Right renal pelvis (tissue), 4 donors: ENCODE results near the gene TSPAN16. TPM values are rescaled to one million over a fixed set of nuclear protein-coding genes. Genes with fewer than 3 reads are reported as not detected.

Experiments used
- DNase-seq, 4 donors: peaks; one replicate each; pipeline ENCODE4 v3.0.0-alpha.2; 2013; ENCODE audit warnings: low read depth in 4 of 4, low spot score in 3 of 4, missing footprints in 1 of 4
- polyA plus RNA-seq, 4 donors: library from polyadenylated mRNA; unstranded; fragments of 120-200 nt; gene quantifications; one replicate each; pipeline ENCODE4 v1.2.1, GENCODE V29; 2013; ENCODE audit not compliant: insufficient read length in 4 of 4

The TSPAN16 gene
- polyA plus RNA-seq, 4 donors = 0.16 TPM; not detected in 3

GRCh38 chr19:11267316-11268085 lies 28.5 kb upstream of the TSPAN16 start:
- DNase-seq = no peak

GRCh38 chr19:11268783-11269267 lies 27.1 kb upstream of the TSPAN16 start:
- DNase-seq = no peak

- no peak for DNase-seq
Observed at GRCh38 chr19:11269408-11269807, 26.6 kb upstream of the TSPAN16 start.

- DNase-seq = no peak
Observed at GRCh38 chr19:11273296-11273695, 22.7 kb upstream of the TSPAN16 start.

GRCh38 chr19:11273989-11274388 lies 22.0 kb upstream of the TSPAN16 start:
- DNase-seq = no peak

- DNase-seq = no peak
Observed at GRCh38 chr19:11274533-11275086, 21.4 kb upstream of the TSPAN16 start.

- DNase-seq = no peak
Observed at GRCh38 chr19:11278670-11279069, 17.3 kb upstream of the TSPAN16 start.

- no peak for DNase-seq
Observed at GRCh38 chr19:11279505-11280236, 16.3 kb upstream of the TSPAN16 start.

- DNase-seq = no peak
Observed at GRCh38 chr19:11281356-11282049, 14.5 kb upstream of the TSPAN16 start.

- no peak for DNase-seq
Observed at GRCh38 chr19:11284515-11284914, 11.4 kb upstream of the TSPAN16 start.

- no peak for DNase-seq
Observed at GRCh38 chr19:11286312-11286974, 9.5 kb upstream of the TSPAN16 start.

- DNase-seq = no peak
Observed at GRCh38 chr19:11288349-11288748, 7.6 kb upstream of the TSPAN16 start.

- no peak for DNase-seq
Observed at GRCh38 chr19:11290256-11290655, 5.7 kb upstream of the TSPAN16 start.

GRCh38 chr19:11291415-11291814 lies 4.5 kb upstream of the TSPAN16 start:
- DNase-seq = no peak

GRCh38 chr19:11291991-11292390 lies 4.0 kb upstream of the TSPAN16 start:
- DNase-seq = no peak

GRCh38 chr19:11293433-11294389 lies 2.2 kb upstream of the TSPAN16 start:
- peak; percentile 81 to 89 (median 86) for DNase-seq

GRCh38 chr19:11295180-11295579 lies 780 bp upstream of the TSPAN16 start:
- DNase-seq = no peak

GRCh38 chr19:11296264-11296663 lies 304 bp downstream of the TSPAN16 start:
- no peak for DNase-seq
